Activated CD4-positive, alpha-beta T cell treated with anti-CD3 and anti-CD28 coated beads for 4 hours (primary cell): Measurements from ENCODE around the gene PIWIL4.

ENCODE experiments used
- DNase-seq, 2 donors: peaks; one replicate each; pipeline ENCODE4 v3.0.0-alpha.2; 2020

PIWIL4 gene

DNA sequence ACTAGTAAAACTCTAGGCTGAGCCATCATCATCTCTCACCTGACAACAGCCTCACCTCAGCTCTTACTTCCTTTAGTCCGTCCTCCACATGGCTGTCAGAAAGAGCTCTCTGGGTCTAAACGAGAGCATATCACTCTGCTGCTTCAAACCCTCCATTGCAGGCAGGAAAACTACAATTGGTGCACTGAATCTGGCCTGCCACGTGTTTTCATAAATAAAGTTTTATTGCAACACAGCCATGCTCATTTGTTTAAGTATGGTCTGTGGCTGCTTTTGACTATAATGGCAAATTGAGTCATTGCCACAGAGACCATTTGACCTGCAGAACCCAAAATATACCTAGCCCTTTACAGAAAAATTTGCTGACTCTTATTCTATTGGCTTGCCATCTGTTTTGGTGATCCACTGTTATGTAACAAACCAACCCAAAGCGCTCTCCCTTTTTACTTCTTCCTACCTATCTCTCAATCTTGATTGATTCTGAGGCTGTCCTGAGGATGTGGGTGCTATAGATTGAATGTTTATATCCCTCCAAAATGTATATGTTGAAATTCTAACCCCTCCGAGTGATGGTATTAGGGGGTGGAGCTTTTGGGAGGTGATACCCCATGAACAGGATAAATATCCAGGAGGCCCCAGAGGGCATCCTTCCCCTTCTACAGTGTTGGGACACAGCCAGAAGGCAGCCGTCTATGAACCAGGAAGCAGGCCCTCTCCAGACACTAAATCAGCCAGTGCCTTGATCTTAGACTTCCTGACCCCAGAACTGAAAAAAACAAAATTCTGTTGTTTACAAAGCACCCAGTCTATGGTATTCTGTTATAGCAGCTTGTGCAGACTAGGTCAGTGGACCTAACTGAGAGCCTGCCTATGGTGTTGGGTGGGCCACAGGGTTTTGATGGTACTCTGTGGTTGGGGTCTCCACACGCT is 99.9 kb downstream of the PIWIL4 start:
- no peak for DNase-seq

DNA sequence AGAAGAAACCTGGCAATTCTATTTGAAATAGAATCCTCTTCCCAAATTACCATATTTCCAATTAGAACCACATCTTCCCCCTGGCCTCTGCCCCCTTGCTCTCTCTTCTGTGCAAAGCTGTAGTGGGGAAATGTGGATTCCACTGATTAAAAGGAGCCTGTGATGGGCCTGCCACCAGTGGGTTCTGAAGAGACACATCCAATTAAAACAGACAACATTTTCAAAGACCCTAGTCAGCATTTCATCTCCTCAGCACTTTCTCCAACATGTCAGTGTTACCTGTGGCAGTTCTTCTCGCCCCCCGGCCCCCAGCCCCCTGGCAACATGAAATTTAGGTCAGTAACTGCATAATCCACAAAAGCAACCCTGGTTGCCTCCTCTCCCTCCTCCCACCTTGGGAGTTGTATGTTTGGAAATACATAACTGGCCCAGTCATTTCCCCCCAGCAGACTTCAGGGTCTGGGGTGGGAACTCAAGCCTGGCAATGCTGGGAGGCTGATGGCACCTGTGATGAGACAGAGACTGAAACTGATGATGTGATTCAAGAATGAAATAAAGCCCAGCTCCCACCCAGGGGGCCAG is 101.1 kb downstream of the PIWIL4 start:
- DNase-seq: no peak

DNA sequence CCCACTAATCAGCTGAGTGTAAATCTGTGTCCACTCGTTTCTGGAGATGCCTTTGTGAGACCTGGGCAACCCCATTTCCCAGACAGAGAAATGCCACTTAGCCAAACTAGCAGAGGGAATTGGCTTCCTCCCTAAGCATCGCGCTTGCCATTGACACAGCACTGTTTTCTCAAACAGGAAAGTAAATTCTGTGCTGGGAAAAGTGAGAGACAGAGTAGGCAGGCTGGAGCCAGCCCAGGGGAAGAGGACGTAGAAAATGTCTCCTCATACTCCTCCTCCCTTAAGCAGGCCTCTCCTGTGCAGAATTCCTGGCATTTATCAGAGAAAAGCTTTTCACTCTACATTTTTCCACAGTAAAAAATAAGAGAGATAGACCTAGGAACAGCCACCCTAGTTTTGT is 101.9 kb downstream of the PIWIL4 start:
- no peak for DNase-seq
